Thoracic aorta (tissue), 2 donors: ENCODE measurements around the gene NANS. TPM values are rescaled to one million over a fixed set of nuclear protein-coding genes. Genes with fewer than 3 reads are reported as not detected.

ENCODE experiments used
- ATAC-seq: fragments of 150-250 bp; one replicate; pipeline ENCODE4 v1.8.0; 2017; ENCODE audit warnings: low read depth; ENCODE audit not compliant: insufficient number of reproducible peaks, low FRiP score
- DNase-seq: peaks from one replicate; pipeline ENCODE4 v3.0.0-alpha.2; 2020; ENCODE audit warnings: low spot score
- H3K27ac ChIP-seq, 2 donors: fragments of 200-600 bp; sonication (generic); 1 replicate in 1 of 2; 2 replicates in 1 of 2; pipeline ENCODE4 v1.5.1; 2016; ENCODE audit warnings: mild to moderate bottlenecking in 2 of 2, moderate library complexity in 2 of 2
- H3K27me3 ChIP-seq: fragments of 200-600 bp; sonication (generic); replicated peaks from 2 replicates; pipeline ENCODE4 v1.6.0; 2016; ENCODE audit warnings: mild to moderate bottlenecking; ENCODE audit not compliant: insufficient read depth
- H3K36me3 ChIP-seq: fragments of 200-600 bp; sonication (generic); one replicate; pipeline ENCODE4 v1.5.1; 2016
- H3K4me1 ChIP-seq, 2 donors: fragments of 200-600 bp; sonication (generic); 1 replicate in 1 of 2; 2 replicates in 1 of 2; pipeline versions ENCODE4 v1.5.1 to v1.6.0; 2016; ENCODE audit warnings: low read depth in 2 of 2, mild to moderate bottlenecking in 1 of 2; ENCODE audit not compliant: control insufficient read depth in 1 of 2
- H3K4me3 ChIP-seq: fragments of 200-600 bp; sonication (generic); 2 replicates; pipeline ENCODE4 v1.5.1; 2016; ENCODE audit warnings: mild to moderate bottlenecking
- H3K9me3 ChIP-seq: fragments of 200-600 bp; sonication (generic); 2 replicates; pipeline ENCODE4 v1.5.1; 2016
- CTCF ChIP-seq: fragments of 200-600 bp; sonication (generic); IDR thresholded peaks from one replicate; pipeline ENCODE4 v1.5.1; 2019; ENCODE audit warnings: antibody characterized with exemption
- total RNA-seq, 2 donors: library from RNA; depleted of rRNA; stranded (reverse); fragments of >200 nt; gene quantifications; one replicate each; pipeline versions ENCODE4 v1.1.0 to v1.2.3, GENCODE V29; 2016

Gene NANS
- 10 to 100 TPM; 60.9 to 73.1 TPM for total RNA-seq

- ATAC-seq (peak; percentile 92), DNase-seq (peak; percentile 79)
- Histone ChIP-seq H3K4me3 (peak within 1 kb of the TSS; percentile 90), H3K4me1 (peaks cover 5 to 26% of the 10 kb centered on the region in 2 donors), H3K9me3 (no peaks in the 10 kb centered on the region), H3K27ac (peak within 1 kb of the TSS; percentile 90 to 96), H3K36me3 (no peaks in the 10 kb centered on the region), H3K27me3 (no peaks in the 10 kb centered on the region)
- no peak for TF ChIP-seq CTCF
These were observed at the start of gene NANS for GRCh38 chr9:98056269-98057137. Gene NANS (plus strand): TSS chr9:98056732. CDS start chr9:98056809, 77 bp downstream.

- ATAC-seq (no peak), DNase-seq (no peak)
- Histone ChIP-seq H3K27ac (no peak overlapping the region), H3K4me1 (peaks cover 9 to 18% of the 10 kb centered on the region in 2 donors), H3K27me3 (no peaks in the 10 kb centered on the region), H3K9me3 (no peaks in the 10 kb centered on the region), H3K4me3 (no peak overlapping the region), H3K36me3 (peaks cover 48% of the 10 kb centered on the region)
- no peak for TF ChIP-seq CTCF
These were observed 49.1 kb upstream of the NANS start for GRCh38 chr9:98007251-98007928.

- peaks cover 60% of the 10 kb centered on the region for H3K36me3 ChIP-seq
- H3K4me1 ChIP-seq = peaks cover 4 to 6% of the 10 kb centered on the region in 2 donors
- no peak for TF ChIP-seq CTCF
- DNase-seq (no peak), ATAC-seq (no peak)
- H3K4me3 ChIP-seq = no peak overlapping the region
- H3K9me3 ChIP-seq = no peaks in the 10 kb centered on the region
- peak overlapping the region in 1 of 2 donors; percentile 5 for H3K27ac ChIP-seq
- no peaks in the 10 kb centered on the region for H3K27me3 ChIP-seq
These were observed 47.8 kb upstream of the NANS start for GRCh38 chr9:98008764-98009163.

- no peaks in the 10 kb centered on the region for H3K27me3 ChIP-seq
- DNase-seq (no peak), ATAC-seq (no peak)
- peaks cover 67% of the 10 kb centered on the region for H3K36me3 ChIP-seq
- H3K4me3 ChIP-seq = no peak overlapping the region
- TF ChIP-seq CTCF = no peak
- no peaks in the 10 kb centered on the region for H3K9me3 ChIP-seq
- peaks cover 4 to 6% of the 10 kb centered on the region in 2 donors for H3K4me1 ChIP-seq
- H3K27ac ChIP-seq = peak overlapping the region in 1 of 2 donors; percentile 5
These were observed 47.1 kb upstream of the NANS start for GRCh38 chr9:98009437-98009836.

- no peak for TF ChIP-seq CTCF
- Histone ChIP-seq H3K4me3 (no peak overlapping the region), H3K36me3 (peaks cover 70% of the 10 kb centered on the region), H3K27me3 (no peaks in the 10 kb centered on the region), H3K4me1 (peaks cover 4 to 6% of the 10 kb centered on the region in 2 donors), H3K27ac (peak overlapping the region; percentile 55 to 56), H3K9me3 (no peaks in the 10 kb centered on the region)
- ATAC-seq = peak; percentile 96
- no peak for DNase-seq
These were observed 46.6 kb upstream of the NANS start for GRCh38 chr9:98009936-98010335.
